22Rv1 (cell line): Measurements from ENCODE around the gene DCAF7.

ENCODE experiments used
- ZFX ChIP-seq: fragments of 450-650 bp; IDR thresholded peaks from 2 replicates; pipeline ENCODE4 v1.6.1; 2017; ENCODE audit warnings: antibody characterized with exemption, borderline replicate concordance
- TF ChIP-seq, protein P1 (sequence below): fragments of 450-650 bp; IDR thresholded peaks from 2 replicates; pipeline ENCODE4 v1.5.1; 2017; ENCODE audit warnings: mild to moderate bottlenecking

DNA sequence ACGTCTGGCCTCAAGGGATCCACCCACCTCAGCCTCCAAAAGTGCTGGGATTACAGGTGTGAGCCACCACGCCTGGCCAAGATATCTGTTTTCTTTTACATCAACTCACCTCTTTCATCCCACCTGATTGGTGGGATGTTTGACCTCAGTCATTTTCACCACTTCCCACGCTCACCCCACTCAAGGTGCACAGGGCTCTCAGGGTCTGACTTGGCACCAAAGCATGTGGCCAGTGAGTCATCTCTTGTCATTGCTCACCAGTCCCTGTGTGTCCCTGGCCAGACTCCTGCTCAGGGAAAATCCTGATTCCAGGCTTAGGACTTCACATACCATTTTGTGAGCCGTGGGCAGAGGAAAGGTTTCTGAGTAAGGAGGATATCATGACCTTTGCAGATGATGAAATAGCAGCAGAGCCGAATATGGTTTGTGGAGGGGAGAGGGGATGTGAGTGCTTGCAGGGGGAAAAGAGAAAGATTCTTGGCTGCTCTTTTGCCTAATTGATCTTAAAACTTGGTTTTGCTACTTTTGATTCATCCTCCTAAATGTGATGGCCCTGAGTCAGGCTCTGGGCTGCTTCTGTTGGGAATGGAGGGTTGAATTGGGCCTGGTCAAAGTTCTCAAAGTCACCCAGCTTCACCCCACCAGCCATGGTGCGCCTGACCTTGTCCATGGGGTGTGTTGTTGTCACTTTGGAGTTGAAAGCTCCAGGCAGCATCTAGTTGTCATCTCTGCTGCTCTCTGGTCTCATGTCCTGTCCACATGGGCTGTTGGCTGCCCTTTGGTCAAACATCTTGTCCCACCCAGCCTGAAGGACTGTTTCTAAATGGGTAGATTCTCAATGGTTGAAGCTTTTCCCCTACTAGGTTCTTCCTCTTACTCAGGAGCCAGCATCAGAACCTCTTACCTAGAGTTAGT lies 33.1 kb upstream of the DCAF7 start:
- TF ChIP-seq, protein P1, sequence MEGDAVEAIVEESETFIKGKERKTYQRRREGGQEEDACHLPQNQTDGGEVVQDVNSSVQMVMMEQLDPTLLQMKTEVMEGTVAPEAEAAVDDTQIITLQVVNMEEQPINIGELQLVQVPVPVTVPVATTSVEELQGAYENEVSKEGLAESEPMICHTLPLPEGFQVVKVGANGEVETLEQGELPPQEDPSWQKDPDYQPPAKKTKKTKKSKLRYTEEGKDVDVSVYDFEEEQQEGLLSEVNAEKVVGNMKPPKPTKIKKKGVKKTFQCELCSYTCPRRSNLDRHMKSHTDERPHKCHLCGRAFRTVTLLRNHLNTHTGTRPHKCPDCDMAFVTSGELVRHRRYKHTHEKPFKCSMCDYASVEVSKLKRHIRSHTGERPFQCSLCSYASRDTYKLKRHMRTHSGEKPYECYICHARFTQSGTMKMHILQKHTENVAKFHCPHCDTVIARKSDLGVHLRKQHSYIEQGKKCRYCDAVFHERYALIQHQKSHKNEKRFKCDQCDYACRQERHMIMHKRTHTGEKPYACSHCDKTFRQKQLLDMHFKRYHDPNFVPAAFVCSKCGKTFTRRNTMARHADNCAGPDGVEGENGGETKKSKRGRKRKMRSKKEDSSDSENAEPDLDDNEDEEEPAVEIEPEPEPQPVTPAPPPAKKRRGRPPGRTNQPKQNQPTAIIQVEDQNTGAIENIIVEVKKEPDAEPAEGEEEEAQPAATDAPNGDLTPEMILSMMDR: no peak
- TF ChIP-seq ZFX: no peak
